Heart left ventricle (tissue), 13 donors: ENCODE data around the gene PLXNA3.

Experiments
- CTCF ChIP-seq, 12 donors: fragments of 200-600 bp; sonication (generic) in 4 of 12; IDR thresholded peaks; one replicate each; pipeline versions ENCODE4 v1.5.0 to v1.8.0; 2018 to 2022; ENCODE audit warnings: antibody characterized with exemption in 12 of 12, mild to moderate bottlenecking in 5 of 12
- POLR2A ChIP-seq, 2 donors: fragments of 450-650 bp; IDR thresholded peaks; one replicate each; pipeline ENCODE4 v1.6.1; 2017; ENCODE audit warnings: antibody characterized with exemption in 2 of 2, mild to moderate bottlenecking in 2 of 2, moderate library complexity in 2 of 2
- donor health status: ischemic (EF 13 %, LVEDD 7.1; RV severe dilation, severe dysfunction).
- donor health status: DM: no; HTN: yes; CAD: no.
- donor health status: DM: no; HTN: no; CAD: no.
- donor health status: ischemic (EF 25% LVEDD 6.9; RV normal size, moderate dysfunction).
- donor health status: ischemic (EF 25% LVEDD 5.7; RV mildly dilated, moderate dysfunction).
- donor health status: ischemic (EF 35%, LVEDD 5.7; RV mildly dilated, moderate dysfunction).
- donor health status: nonischemic (EF 11% LVEDD 7.7; RV severe dilation, severe dysfunction).
- donor health status: DM: yes; HTN: yes; CAD: no.
- donor health status: PGD.
- donor health status: ischemic (EF 29% LVEDD 5.4; RV normal size, mild dysfunction).
- donor health status: nonischemic (EF 23%, LVEDD 6.1; RV moderate dilation, normal function).

GRCh38 chrX:154436374-154436982, 21.6 kb upstream of the PLXNA3 start:
- TF ChIP-seq POLR2A (IDR thresholded peaks at IDR 0.05): no peak
- TF ChIP-seq CTCF (IDR thresholded peaks at IDR 0.05): no peak
